Epithelial cell of esophagus (primary cell): ENCODE data around the gene RBFOX2.

Experiments
- DNase-seq: peaks from one replicate; pipeline ENCODE4 v3.0.0; 2010; ENCODE audit warnings: low read depth
- H3K4me3 ChIP-seq: 2 replicates; pipeline ENCODE4 v1.5.1; 2011; ENCODE audit warnings: mild to moderate bottlenecking, low read length, control low read depth
- CTCF ChIP-seq: IDR thresholded peaks from 2 replicates; pipeline ENCODE4 v1.5.1; 2011; ENCODE audit warnings: low read depth, mild to moderate bottlenecking, low read length, control low read depth, inconsistent platforms; ENCODE audit not compliant: insufficient read depth; ENCODE audit errors: missing control alignments

The RBFOX2 gene

GRCh38 chr22:35959121-35959800 lies 69.4 kb downstream of the RBFOX2 start:
- H3K4me3 ChIP-seq, result no peak overlapping the region
- no peak for DNase-seq
- TF ChIP-seq CTCF, result no peak

- TF ChIP-seq CTCF, result no peak
- no peak overlapping the region for H3K4me3 ChIP-seq
- DNase-seq, result no peak
These were observed 70.3 kb downstream of the RBFOX2 start for GRCh38 chr22:35958334-35958733.

- no peak for TF ChIP-seq CTCF
- no peak for DNase-seq
- no peak overlapping the region for H3K4me3 ChIP-seq
These were observed 71.0 kb downstream of the RBFOX2 start for GRCh38 chr22:35957589-35957988.

GRCh38 chr22:35956850-35957249 lies 71.8 kb downstream of the RBFOX2 start:
- no peak for TF ChIP-seq CTCF
- DNase-seq, result no peak
- H3K4me3 ChIP-seq, result no peak overlapping the region

- H3K4me3 ChIP-seq, result no peak overlapping the region
- TF ChIP-seq CTCF, result no peak
- no peak for DNase-seq
These were observed 73.1 kb downstream of the RBFOX2 start for GRCh38 chr22:35955546-35955945.

GRCh38 chr22:35952576-35952975 lies 76.0 kb downstream of the RBFOX2 start:
- no peak for TF ChIP-seq CTCF
- H3K4me3 ChIP-seq, result no peak overlapping the region
- no peak for DNase-seq

GRCh38 chr22:35950262-35950661 lies 78.4 kb downstream of the RBFOX2 start:
- no peak overlapping the region for H3K4me3 ChIP-seq
- no peak for TF ChIP-seq CTCF
- DNase-seq, result no peak
